Forelimb muscle (tissue), 1 donor: ENCODE results near the gene COL2A1. TPM values are rescaled to one million over a fixed set of nuclear protein-coding genes. Genes with fewer than 3 reads are reported as not detected.

ENCODE experiments used
- DNase-seq: peaks from one replicate; pipeline ENCODE4 v3.0.0-alpha.2; 2013; ENCODE audit warnings: low read depth
- polyA plus RNA-seq: library from polyadenylated mRNA; unstranded; fragments of 120-200 nt; gene quantifications from one replicate; pipeline ENCODE4 v1.2.1, GENCODE V29; 2013; ENCODE audit not compliant: insufficient read length

COL2A1 gene
- polyA plus RNA-seq, 1 donor, result 16.9 TPM

DNA sequence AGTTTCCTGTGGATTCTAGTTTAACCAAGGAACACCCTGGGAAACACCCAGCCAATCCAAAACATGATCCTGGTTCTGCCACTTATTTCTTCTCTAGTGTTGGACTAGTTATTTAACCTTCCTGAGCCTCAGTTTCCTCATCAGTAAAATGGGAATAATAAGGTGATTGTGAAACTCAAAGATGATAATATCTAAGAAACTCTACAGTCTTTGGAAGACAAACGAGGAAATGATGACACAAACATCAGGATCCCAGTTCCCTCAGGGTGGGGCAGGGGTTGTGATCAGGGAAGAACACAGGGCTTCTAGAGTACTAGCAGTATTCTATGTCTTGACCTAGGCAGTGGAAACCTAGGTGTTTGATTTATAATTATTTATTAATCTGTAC, 58.9 kb downstream of the COL2A1 start:
- DNase-seq, result no peak

DNA sequence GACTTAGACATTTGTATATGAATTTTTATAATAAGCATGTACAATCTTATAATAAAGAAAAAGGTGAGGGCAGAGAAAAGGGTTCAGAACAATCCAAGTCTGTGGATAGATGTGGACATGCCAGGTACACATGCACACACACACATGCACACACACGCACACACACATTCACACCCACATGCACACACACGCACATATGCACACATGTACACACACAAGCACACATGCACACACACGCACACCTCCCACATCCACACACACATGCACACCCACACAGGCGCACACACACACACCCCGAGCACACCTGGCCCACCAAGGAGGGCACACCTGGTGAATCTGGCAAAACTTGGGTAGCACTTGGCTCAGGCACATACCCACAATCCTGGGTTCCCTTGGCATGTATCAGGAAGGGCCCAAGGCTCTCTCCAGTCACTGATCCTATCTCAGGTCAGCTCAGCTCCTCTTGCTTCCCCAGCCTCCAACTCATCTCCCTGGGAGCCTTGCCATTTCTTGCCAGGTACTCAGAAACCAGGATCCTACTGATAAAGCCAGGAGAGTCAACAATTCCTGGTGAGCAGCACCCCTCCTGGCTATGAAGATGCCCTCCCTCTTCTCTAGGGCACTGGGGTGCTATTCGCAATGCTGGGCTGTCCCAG, 59.5 kb downstream of the COL2A1 start:
- DNase-seq, result no peak

- DNase-seq, result no peak
Measured at GRCh38 chr12:47943623-47944340, 60.5 kb downstream of the COL2A1 start.

DNA sequence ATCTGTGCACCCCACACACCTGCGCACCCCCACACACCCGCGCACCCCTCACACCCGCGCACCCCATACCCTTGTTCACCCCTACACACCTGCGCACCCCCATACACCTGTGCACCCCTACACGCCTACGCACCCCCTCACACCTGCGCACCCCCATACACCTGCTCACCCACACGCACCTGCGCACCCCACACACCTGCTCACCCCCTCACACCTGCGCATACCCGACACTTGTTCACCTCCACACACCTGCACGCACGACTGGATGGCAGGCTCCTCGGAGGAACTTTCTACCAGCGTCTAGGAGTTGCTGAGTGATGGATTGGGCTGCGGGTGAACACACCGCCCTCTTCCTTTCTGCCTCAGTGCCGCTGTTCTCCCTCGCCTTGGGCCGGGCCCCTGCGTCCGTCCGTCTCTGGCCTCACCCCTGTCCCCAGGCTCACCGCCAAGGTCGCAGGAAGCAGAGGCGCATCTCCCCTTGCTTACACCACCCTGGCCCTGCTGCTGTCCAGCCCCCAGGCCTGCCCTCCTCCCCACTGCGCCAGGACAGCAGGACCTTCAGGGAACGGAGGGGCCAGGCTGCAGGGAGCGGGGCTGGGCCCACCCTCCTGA, 61.6 kb downstream of the COL2A1 start:
- no peak for DNase-seq

GRCh38 chr12:47941871-47942613, 62.2 kb downstream of the COL2A1 start:
- no peak for DNase-seq

- no peak for DNase-seq
Measured at GRCh38 chr12:47941475-47941780, 62.8 kb downstream of the COL2A1 start.

DNA sequence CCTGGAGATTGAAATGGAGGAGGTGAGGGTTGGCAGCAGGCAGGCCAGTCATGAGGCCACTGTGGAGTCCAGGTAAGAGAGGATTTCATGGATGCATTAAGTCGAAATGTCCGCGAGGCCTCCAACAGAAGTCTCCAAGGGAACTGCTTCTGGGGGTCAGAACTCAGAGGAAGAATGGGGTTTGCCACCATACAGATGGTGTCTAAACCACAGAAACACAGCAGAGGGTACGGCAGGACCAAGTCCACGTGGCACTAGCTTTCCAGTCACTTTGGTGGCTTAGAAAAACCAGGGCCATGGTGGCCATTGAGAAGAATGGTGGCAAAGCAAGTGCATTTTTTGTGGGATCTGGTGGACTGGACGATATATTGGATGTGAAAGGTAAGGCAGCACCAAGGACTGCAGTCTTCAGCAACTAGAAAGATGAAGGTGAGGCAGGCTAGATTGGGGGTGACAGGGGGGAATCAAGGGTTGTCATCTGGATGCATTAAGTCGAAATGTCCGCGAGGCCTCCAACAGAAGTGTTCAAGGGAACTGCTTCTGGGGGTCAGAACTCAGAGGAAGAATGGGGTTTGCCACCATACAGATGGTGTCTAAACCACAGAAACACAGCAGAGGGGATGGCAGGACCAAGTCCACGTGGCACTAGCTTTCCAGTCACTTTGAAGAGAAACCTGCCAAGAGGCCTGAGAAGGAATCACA, 63.4 kb downstream of the COL2A1 start:
- no peak for DNase-seq

DNA sequence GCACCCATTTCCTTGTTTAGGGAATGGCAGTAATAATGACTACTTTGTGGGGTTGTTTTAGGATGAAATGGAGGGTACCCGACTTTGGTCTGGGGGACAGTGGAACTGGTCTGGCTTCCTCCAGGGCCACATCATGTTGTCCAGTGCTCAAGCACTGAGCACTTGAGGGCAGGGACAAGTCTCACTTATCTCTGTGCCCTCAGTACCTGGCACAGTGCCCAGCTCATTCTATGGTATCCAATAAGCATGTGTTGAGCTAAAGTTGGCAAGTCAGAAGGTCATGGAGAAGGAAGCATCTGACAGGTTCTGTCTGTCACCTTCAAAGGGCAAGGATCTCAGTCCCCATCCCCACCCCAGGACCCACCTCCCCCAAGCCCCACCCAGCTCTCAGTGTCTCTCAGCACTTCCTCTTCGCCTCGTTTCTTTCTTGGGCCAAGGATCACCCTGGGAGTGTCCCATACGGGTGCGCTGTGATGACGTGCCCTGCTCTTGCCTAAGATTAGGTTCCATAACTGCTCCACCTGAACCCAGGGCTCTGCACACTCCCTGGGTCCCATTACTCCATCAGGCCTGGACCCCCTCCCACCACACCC, 65.2 kb downstream of the COL2A1 start:
- no peak for DNase-seq

GRCh38 chr12:47938594-47938993, 65.7 kb downstream of the COL2A1 start:
- DNase-seq, result no peak

DNA sequence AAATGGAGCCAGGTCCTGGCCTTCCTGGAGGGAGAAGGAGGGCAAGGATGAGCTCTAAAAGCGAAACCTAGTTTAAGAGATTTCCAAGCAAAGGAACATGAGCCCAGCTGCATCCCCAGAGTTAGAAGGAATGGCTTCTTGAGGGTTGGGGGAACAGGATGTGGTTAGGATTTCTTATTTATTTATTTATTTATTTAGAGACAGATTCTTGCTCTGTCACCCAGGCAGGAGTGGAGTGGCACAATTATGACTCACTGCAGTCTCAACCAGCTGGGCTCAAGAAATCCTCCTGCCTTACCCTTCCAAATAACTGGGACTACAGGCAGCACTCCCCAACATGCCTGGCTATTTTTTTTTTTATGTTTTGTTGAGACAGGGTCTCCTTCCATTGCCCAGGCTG, 66.2 kb downstream of the COL2A1 start:
- DNase-seq, result no peak

DNA sequence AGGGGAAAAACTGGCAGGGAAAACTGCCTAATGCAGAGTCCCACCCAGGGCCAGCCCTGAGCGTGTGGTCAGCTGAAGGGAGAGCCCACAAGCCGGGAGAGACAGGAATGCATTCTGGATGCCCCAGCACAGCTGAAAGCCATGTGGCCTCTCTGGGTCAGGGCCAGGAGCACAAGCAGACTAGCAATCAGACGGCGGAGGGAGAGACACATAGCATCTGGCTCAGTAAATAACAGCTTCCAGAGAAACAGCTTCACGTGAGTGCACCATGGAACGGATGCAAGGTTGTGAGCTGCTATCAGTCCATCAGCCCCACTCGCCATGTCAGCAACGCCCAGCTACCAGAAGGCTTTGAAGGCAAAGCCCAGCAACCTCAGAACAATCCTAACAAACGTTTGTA, 69.1 kb downstream of the COL2A1 start:
- peak; percentile 24 for DNase-seq

DNA sequence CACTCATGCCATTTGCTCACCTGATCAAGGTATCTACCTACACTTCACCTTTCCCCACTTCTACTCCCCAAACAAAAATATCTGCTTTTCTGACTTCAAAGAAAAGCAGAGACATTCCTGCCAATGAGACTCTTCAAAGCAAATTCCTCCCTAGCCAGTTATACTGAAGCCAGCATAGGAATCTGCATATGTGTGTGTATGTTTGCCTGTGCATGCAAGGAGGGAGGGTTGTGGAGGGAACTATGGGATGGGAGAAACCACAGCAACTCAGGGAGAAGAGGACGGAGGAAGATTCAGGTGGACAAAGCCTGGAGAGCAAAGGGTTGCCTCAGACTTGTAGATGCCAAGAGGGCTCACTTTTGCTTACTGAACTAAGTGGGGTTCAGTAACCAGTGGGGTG, 73.1 kb downstream of the COL2A1 start:
- DNase-seq, result no peak

- no peak for DNase-seq
Measured at GRCh38 chr12:47930634-47931033, 73.6 kb downstream of the COL2A1 start.

DNA sequence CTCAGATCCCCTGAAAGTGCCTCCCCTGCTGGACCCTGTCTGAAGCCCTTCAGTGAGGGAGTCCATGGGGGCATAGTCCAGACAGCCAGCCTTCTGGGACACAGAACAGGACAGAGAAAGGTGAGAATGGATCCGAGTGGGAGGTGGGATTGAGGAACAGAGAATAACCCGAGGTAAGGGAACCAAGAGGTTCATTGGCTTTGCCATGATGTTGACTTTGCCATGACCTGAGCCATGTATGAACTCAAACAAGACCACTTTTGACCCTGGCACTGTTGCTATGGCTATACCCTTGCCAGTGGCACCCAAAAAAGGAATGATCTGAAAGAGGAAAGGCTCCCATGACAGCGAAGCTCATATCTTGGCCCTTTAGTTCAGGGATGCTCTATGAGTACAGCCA, 76.9 kb downstream of the COL2A1 start:
- no peak for DNase-seq

Other genes starting within 250 kb of the COL2A1 start
- 11.6 TPM for gene RAPGEF3, start 245.6 kb downstream of the COL2A1 start, polyA plus RNA-seq
- gene SLC48A1, start 231.2 kb downstream of the COL2A1 start, polyA plus RNA-seq, result 11.7 TPM
- 59.5 TPM for gene HDAC7, start 184.6 kb downstream of the COL2A1 start, polyA plus RNA-seq
- 0.46 TPM for gene VDR, start 99.5 kb downstream of the COL2A1 start, polyA plus RNA-seq
- gene TMEM106C, start 40.9 kb downstream of the COL2A1 start, polyA plus RNA-seq, result 52.1 TPM
- gene SENP1, start 101.6 kb upstream of the COL2A1 start, polyA plus RNA-seq, result 14.8 TPM
- gene PFKM, start 114.9 kb upstream of the COL2A1 start, polyA plus RNA-seq, result 319 TPM
- gene ASB8, start 153.0 kb upstream of the COL2A1 start, polyA plus RNA-seq, result 59.7 TPM
- gene CCDC184, start 179.2 kb upstream of the COL2A1 start, polyA plus RNA-seq, result 3.0 TPM
- 0.24 TPM for gene OR10AD1, start 198.8 kb upstream of the COL2A1 start, polyA plus RNA-seq